Activated B cell treated with CpG ODN at 0.5 μM for 24 hours (primary cell): Measurements from ENCODE around the gene FGF11. TPM values are rescaled to one million over a fixed set of nuclear protein-coding genes. Genes with fewer than 3 reads are reported as not detected.

Experiments used
- ATAC-seq: fragments of 200-7000 bp; cut with Tn5 transposase; one replicate; pipeline ENCODE4 v1.10.0; 2021; ENCODE audit warnings: low read depth, mild to moderate bottlenecking, moderate library complexity
- CTCF ChIA-PET: fragments of 350-600 bp; sonication (Branson Sonifier 250); formaldehyde crosslinking; loops from one replicate; lab custom pipeline; 2021; ENCODE audit warnings: antibody characterized with exemption; lab: Charles Lee
- POLR2A ChIA-PET: fragments of 350-600 bp; sonication (Branson Sonifier 250); formaldehyde crosslinking; loops from one replicate; lab custom pipeline; 2021; ENCODE audit warnings: antibody characterized with exemption; lab: Charles Lee
- DNase-seq: peaks from one replicate; pipeline ENCODE4 v3.0.0; 2022
- H3K27ac Mint-ChIP-seq: one replicate; pipeline ENCODE4 v1.8.0; 2020; ENCODE audit warnings: mixed read lengths
- H3K27me3 Mint-ChIP-seq: one replicate; pipeline ENCODE4 v1.8.0; 2021; ENCODE audit warnings: mixed read lengths
- H3K36me3 Mint-ChIP-seq: one replicate; pipeline ENCODE4 v1.8.0; 2021; ENCODE audit warnings: low read depth, mixed read lengths
- H3K4me1 Mint-ChIP-seq: one replicate; pipeline ENCODE4 v1.8.0; 2021; ENCODE audit warnings: mixed read lengths
- H3K4me3 Mint-ChIP-seq: one replicate; pipeline ENCODE4 v1.8.0; 2020; ENCODE audit warnings: mild to moderate bottlenecking, mixed read lengths
- H3K9me3 Mint-ChIP-seq: one replicate; pipeline ENCODE4 v1.8.0; 2020; ENCODE audit warnings: mixed read lengths
- CTCF ChIP-seq: fragments of 200-600 bp; IDR thresholded peaks from one replicate; pipeline ENCODE4 v1.8.0; 2022; ENCODE audit warnings: antibody characterized with exemption, mild to moderate bottlenecking
- intact Hi-C: fragments of 100-400 bp; cut with micrococcal nuclease; formaldehyde crosslinking; loops from one replicate; pipeline ENCODE4 v1.15.1; 2024
- total RNA-seq: library from RNA; stranded (reverse); gene quantifications from 2 replicates; pipeline ENCODE4 v1.2.3, GENCODE V29; 2022

Gene FGF11
- total RNA-seq, 1 donor from 2014 or later = 2.8 TPM

- peaks cover 8% of the 10 kb centered on the region for H3K36me3 Mint-ChIP-seq
- no peak for ATAC-seq
- H3K9me3 Mint-ChIP-seq = no peaks in the 10 kb centered on the region
- CTCF ChIA-PET = no interaction called here
- H3K4me1 Mint-ChIP-seq = peaks cover 16% of the 10 kb centered on the region
- H3K27ac Mint-ChIP-seq = peak overlapping the region; percentile 42
- intact Hi-C loops = no loop called here
- peak overlapping the region; percentile 81 for H3K4me3 Mint-ChIP-seq
- H3K27me3 Mint-ChIP-seq = peaks cover 18% of the 10 kb centered on the region
- TF ChIP-seq CTCF = no peak
- POLR2A ChIA-PET = interaction anchor here (1.4 to 2.9 kb wide), 3 partner anchors 10 to 30 kb away, joined by 5 to 29 read pairs (median 5); partner anchors contain the start of genes PLSCR3 and TMEM102
- DNase-seq = no peak
Measured at GRCh38 chr17:7405350-7406234, 33.7 kb upstream of the FGF11 start.

GRCh38 chr17:7406235-7406825 is 33.0 kb upstream of the FGF11 start:
- intact Hi-C loops = no loop called here
- TF ChIP-seq CTCF = no peak
- H3K4me3 Mint-ChIP-seq = peak overlapping the region; percentile 71
- H3K4me1 Mint-ChIP-seq = peaks cover 16% of the 10 kb centered on the region
- ChIA-PET POLR2A (interaction anchor here (0.6 to 1.5 kb wide), 3 partner anchors 11 to 682 kb away, joined by 4 to 5 read pairs (median 5); partner anchors contain the start of gene PLSCR3), CTCF (no interaction called here)
- peaks cover 18% of the 10 kb centered on the region for H3K27me3 Mint-ChIP-seq
- DNase-seq (no peak), ATAC-seq (no peak)
- H3K36me3 Mint-ChIP-seq = peaks cover 8% of the 10 kb centered on the region
- no peaks in the 10 kb centered on the region for H3K9me3 Mint-ChIP-seq
- H3K27ac Mint-ChIP-seq = no peak overlapping the region

DNA sequence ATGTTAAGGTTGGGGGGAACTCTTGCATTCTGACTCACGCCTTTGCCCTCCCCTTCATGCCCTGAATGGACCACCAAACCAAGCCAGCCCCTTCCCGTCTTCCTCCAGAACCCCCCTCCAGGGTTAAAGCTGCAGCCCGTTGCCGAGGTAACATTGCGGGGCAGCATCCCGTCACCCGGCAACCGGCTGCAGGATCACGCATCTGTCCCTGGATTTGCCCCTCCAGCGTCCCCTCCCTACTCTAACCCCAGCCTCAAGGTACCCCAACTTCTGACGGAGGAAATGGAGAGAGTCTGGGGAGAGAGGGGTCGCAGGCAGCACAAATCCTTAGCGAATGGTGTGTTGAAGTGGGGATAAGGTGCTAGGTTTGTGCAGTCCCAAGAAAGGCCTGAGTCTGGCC is 32.2 kb upstream of the FGF11 start:
- ATAC-seq (no peak), DNase-seq (no peak)
- POLR2A ChIA-PET = interaction anchor here (0.6 to 1.5 kb wide), 3 partner anchors 12 to 52 kb away, joined by 3 to 5 read pairs (median 5); partner anchors contain the start of genes PLSCR3 and TMEM95
- CTCF ChIA-PET = no interaction called here
- no peak for TF ChIP-seq CTCF
- H3K27me3 Mint-ChIP-seq = peaks cover 18% of the 10 kb centered on the region
- peaks cover 5% of the 10 kb centered on the region for H3K36me3 Mint-ChIP-seq
- no peak overlapping the region for H3K4me3 Mint-ChIP-seq
- H3K9me3 Mint-ChIP-seq = no peaks in the 10 kb centered on the region
- H3K27ac Mint-ChIP-seq = peak overlapping the region; percentile 46
- intact Hi-C loops = no loop called here
- peaks cover 16% of the 10 kb centered on the region for H3K4me1 Mint-ChIP-seq

DNA sequence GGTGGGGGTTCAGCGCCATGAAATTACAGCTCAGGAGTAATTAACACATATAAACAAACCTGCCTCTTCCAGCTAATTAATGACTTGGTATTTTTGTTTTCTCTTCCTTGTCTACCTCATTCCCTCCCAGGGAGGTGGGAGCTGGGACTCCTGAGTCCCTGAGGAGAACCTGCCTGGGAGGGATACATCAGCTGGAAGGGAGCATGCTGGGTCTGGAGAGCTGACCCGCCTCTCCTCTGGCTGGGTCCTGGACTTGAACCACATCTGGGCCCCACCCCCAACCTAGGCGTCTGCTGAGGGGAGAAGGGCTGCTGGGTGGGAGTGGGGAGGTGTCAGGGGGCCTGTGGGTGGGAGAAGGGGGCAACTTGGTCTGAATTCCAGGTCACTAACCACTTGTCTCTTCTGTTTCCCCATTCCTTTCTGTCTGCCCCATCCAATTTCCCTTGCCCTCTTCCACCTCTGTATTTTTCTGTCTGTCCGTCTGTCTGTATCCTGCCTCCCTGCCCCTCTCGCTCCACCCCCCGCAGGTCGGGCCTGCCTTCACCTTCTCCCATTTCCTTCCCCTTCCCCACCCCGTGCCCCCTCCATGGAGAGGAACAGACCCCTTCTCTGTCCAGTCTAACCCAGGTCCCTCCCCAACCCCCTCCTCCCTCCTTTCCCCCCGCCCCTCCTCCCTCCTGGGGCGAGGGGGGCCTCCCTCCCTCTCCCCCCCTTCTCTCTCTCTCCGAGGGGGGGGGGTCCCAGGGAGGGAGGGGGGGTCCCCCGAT is 31.6 kb upstream of the FGF11 start, which contains the start of gene NLGN2:
Gene NLGN2 (plus strand): TSS at position 361 of the 767 bp plus-strand sequence. CDS start 411 bp downstream, outside the sequence.
- DNase-seq (no peak), ATAC-seq (no peak)
- peak within 1 kb of the TSS; percentile 46 for H3K27ac Mint-ChIP-seq
- H3K27me3 Mint-ChIP-seq = peaks cover 18% of the 10 kb centered on the region
- no peak within 1 kb of the TSS for H3K4me3 Mint-ChIP-seq
- no peaks in the 10 kb centered on the region for H3K9me3 Mint-ChIP-seq
- H3K36me3 Mint-ChIP-seq = peaks cover 5% of the 10 kb centered on the region
- TF ChIP-seq CTCF = no peak
- POLR2A ChIA-PET = interaction anchor here (0.6 to 1.4 kb wide), 2 partner anchors 16 to 53 kb away, joined by 3 to 5 read pairs; partner anchors contain the start of gene TMEM95
- intact Hi-C loops = no loop called here
- peaks cover 16% of the 10 kb centered on the region for H3K4me1 Mint-ChIP-seq
- CTCF ChIA-PET = no interaction called here
